GM21786 (cell line): ENCODE measurements around the gene PNPLA2.

Experiments used
- ATAC-seq: cut with Tn5 transposase; IDR thresholded peaks from one replicate; pipeline ENCODE4 v1.9.1; 2021; ENCODE audit not compliant: unreplicated experiment

The PNPLA2 gene

DNA sequence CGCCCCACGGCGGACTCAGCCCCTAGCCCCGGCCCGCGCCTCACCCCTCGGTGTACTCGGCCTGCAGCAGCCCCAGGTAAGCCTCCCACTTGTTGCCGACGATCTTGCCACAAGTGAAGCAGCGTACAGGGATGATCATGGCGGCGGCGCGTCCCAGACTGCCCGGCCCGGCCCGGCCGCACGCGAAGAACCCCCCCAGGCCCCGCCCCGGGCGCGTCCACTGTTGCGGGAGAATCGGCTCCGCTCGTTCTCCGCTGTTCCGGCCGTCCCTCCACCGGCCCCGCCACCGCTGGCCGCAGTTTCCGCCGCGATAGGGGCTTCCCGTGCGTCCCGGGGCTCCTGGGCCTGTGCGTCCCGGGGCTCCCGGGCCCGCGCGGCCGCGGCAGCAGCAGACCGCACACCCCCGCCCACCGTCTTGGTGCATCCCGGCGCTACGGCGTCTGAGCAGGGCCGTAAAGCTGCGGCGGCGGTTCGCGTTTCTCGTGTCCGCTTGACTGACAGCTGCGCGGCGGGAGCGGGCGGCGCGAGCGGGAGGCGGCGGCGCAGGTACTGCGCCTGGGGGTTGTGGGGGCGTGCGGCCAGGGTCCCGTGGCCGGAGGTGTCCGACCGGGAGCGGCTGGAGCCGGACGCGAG, 23.8 kb downstream of the PNPLA2 start, which contains the start of the genes POLR2L and TSPAN4:
TSS of gene POLR2L (minus strand) at position 160 of the 633 bp plus-strand sequence. CDS start at position 139, 21 bp downstream.
TSS of gene TSPAN4 (plus strand) at position 483 of the 633 bp plus-strand sequence. CDS start 7,453 bp downstream, outside the sequence.
- peak; percentile 60 for ATAC-seq

DNA sequence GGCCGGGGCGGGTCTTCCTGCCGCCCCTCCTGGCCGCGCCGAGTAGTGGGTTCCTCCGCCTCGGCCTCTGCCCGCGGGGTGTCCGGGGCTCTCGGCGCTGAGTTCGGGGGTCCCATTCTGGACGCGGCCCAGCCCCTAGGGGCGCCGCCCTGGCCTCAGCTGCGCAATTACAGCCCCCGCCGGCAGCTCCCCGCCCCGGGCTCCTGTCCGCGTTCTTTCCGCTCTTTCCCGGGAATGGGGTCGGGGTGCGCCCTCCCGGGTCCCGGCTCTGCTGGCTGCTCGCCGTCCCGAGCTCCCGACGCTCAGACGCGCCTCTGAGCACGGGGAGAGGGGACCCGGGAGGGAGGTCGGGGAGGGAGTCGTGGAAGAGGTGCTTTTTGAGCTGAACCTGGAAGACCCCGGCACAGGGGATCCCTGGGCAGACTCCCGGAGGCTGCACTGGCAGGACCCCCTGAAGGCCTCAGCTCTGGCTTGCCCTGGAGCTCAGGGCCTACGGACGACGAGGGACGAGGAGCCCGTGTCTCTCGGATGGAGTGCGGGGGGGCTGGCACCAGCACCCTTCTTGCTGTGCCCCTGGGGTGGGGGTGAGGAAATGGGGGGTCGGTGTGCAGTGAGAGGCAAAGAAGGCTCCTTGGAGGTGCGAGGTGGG, 24.5 kb downstream of the PNPLA2 start:
- ATAC-seq, result peak; percentile 2

DNA sequence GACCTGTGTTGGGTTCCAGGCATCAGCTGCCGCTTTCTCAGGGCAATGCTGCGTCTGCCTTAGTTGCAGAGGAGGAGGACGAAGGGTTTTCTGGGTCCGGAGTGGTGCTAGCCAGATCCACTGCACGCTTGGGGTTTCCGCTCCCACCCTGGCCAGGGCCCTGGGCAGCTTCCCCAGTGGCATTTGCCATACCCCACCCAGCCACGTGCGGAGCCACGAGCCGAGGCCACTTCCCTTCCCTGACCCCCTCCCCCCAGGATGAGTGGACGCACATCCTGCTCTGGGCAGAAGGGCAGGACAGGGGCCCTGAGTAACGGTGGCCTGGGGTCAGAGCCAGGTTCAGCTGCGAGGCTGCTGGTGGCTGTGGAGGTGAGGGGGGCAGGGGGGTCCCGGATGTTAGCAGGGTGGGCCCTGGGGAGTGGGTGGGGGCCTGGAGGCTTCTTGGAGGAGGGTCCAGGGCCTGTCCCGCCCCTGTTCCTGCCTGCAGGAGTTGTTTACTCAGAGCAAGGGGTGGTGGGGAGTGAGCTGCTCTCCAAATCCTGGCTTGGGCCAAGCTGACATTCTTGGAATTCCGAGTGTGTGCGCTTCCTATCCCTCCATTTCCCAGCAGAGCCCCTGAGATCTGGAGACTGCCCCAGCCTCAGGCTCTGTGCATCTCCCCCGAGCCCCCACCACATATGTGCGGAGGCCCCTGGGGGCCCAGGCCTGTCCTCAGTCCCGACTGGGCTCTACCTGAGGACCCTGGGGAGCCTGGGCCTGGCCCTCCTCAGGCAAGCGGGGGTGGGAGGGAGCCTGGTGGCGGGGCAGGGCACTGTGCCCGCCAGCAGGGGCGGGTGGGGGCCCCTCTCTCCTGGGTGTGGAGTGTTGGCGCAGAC, 25.3 kb downstream of the PNPLA2 start:
- ATAC-seq, result no peak

DNA sequence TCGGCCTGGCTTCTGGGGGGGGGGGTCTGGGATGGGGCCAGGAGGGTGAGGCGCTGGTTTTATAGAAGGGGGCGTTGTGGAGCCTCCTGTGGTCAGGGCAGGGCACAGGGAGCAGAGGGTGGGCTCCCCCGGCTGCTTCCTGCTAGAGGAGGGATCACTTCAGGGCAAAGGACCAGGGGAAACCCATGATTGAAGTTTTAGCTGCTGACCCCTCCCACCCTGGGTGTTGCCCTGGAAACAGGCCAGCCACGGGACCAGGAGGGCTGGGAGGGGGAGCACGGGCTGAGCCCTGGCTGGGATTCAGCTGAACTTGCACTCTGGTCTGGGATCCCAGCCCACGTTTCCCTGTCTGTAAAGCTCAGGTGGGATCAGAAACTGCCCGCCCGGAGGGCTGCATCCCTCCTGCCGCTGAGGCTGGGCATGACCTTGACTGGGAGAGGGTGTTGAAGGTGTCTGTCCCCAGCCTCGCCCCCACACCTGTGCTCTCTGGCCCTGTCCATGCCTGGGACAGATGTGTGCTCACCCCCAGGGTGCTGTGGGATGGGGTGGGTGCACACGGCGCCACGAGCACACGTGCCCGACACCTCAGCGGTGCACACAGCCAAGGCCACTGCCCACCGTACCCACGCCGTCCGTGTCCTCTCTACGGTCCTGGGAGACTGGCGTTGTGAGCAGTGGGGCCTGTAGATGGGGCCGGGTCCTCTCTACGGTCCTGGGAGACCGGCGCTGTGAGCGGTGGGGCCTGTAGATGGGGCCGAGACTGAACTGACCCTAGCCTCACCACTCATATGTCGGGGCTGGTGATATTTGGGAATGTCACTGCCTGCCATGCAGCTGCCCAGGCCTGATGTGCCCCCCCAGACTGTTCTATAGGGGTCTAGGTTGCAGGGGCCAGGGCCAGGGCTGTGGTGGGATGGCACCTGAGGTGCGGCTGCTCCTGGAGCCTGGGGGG, 26.3 kb downstream of the PNPLA2 start:
- no peak for ATAC-seq

DNA sequence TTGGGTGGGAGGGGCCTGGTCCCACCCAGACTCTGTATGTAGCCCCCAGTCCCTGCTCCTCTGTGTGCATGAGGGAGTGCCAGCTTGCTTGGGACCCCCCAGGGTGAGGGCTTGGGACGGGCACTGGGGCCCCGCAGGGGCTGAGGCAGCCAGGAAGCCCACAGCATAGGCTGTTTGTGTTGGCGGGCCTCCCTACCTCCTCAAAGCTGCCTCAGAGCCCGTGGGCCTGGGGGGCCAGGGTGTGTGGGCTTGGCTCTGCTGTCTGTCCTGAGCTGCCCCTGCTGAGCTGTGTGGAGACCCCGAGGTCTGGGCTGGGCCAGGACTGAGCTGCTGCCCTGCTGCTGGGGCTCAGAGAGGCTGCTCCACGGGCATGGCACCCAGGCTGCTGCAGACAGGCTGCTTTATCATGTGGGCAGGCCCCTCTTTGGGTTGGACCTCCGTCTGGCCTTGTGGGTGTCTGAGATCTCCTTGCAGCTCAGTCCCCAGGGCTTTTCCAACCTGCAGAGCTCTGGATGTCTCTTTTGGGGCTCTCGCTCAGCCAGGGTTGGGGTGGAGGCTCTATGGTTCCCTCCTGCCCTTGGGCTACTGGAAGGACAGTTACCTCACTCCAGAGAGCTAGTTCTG, 27.3 kb downstream of the PNPLA2 start:
- ATAC-seq, result no peak

DNA sequence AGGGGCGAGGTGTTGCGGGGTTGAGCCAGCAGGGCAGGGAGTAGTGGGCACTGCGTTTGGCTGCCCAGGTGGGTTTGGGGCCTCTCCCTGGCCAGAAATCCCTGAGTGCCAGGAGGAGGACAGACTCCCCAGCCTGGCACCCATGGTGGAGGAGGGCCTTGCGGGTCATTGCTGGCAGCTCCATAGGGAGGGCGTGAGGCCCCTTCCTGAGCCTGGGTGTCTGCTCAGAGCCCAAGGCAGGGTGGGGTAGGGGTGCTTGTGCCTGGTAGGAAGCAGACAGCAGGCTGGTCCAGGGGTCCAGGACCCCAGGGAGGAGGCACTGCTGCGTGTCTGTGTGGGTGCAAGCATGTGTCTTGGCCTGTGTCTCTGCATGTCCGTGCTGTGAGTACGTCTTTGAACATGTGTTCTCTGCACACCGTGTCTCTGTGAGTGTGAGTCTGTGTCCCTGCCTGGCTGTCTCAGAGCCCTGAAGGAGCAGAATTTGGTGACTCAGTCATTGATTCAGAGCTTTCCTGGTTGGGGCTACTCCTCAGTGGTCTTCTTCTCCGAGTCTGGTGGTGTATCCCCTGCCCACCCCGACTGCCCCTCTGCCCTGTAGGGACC, 27.9 kb downstream of the PNPLA2 start:
- ATAC-seq, result no peak

DNA sequence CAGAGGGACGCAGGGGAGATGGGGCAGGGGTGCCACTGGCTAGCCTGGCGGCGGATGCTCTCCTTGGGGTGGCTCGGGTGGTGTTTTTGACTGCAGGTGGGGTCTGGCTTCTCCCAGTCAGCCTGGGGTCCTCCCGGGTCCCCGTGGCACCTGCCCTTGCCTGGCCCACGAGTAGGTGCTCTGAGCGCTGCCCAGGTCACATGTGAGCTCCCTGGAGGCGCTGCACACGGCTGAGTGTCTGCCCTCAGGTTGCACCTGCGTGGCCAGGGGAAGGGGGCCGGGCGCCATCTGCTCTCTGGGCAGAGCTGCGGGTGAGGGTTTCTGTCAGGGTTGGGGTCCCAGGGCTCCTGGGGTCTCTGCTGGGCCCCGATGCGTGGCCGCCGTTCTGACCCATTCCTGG, 29.2 kb downstream of the PNPLA2 start:
- ATAC-seq, result no peak

DNA sequence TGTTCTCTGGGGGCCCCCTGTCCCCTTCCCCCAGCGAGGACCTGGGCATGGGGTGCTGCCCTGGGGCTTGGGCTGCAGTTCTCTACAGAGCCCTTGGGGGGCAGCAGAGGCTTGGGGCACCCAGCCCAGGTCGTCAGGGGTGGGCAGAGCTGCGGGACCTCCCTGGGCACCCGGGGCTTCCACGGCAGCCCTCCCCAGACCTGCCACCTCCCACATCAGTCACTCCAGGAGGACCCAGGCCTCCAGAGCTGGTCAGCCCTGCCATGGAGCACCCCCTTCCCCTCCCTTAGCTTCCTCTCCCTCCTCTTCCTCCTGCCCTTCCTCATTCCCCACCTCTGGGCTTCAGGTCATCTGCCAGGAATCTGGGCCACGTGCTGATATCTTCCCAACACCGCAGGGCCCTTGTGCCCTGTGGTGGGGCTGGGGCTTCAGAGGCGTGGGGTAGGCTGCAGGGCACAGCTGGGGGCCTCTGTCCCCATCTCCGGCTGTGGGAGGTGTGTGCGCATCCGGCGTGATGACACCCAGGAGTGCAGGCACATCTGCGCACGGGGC, 29.7 kb downstream of the PNPLA2 start:
- ATAC-seq, result no peak

DNA sequence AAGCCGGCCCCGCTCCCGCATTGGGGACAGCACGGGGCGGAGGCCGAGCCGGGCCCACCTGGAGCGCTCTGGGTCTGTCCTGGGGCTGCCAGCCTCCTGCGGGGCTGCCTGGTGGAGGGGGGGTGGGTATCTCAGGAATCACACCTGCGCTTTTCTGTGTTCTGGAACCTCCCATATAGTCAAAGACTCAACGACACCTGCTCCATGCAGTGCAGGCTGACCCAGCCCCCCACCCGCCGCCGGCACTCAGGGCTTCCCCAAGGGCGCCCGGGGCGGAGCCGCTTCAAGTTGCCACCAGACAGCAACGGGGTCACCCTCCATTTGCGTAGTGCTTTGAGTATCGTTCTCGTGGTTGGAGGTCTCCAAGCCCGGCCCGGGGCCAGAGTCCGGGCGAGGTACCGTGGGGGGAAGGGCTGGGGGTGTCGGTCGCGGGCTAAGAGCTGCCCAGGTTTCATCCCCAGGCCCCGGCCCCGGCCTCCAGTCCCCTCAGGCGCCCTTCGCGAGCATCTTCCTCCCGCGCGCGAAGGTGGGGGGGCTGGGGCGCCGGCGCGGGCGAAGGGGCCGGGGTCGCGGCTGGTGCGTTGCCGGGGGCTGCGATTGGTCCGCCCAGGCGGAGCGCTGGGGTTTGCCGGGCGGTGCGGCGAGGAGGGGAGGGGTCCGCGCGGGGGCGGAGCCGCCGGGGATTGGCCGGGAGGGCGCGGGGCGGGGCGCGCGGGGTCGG, 30.6 kb downstream of the PNPLA2 start:
- no peak for ATAC-seq

DNA sequence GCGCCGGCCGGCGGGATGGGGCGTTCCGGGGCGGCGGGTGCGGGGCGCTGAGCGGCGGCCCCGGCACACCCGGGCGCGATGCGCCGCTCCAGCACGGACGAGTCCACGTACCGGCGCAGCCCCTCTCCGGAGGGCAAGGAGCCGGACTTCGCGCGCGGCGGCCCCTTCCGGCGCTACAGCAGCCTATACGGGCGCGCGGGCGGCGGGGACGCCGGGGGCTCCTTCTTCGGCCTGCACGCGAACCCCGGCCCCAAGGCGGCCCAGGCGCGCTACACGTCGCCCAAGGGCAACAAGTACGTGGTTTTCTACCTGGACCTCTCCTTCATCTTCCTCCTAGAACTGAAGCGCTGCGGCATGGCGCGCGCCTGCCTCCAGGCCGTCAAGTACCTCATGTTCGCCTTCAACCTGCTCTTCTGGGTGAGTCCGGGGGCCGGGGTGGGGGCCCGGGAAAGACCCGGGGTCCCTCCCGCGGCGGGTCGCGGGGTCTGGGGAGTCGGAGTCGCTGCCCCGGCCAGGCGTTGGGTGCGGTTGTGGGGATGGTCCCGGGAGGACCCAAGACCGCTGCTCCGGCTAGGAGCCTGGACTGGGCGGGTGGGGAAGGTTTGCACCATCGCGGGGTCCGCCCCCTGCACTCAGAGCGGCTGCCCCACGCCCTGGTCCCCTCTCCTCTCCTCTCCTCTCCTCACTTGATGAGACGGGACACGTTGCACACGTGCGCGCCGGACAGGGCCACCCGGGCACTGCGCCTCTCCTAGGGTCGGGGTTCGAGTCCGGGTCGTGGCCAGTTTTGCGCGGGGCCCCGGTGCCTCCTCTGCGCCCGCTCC, 31.4 kb downstream of the PNPLA2 start:
- no peak for ATAC-seq

DNA sequence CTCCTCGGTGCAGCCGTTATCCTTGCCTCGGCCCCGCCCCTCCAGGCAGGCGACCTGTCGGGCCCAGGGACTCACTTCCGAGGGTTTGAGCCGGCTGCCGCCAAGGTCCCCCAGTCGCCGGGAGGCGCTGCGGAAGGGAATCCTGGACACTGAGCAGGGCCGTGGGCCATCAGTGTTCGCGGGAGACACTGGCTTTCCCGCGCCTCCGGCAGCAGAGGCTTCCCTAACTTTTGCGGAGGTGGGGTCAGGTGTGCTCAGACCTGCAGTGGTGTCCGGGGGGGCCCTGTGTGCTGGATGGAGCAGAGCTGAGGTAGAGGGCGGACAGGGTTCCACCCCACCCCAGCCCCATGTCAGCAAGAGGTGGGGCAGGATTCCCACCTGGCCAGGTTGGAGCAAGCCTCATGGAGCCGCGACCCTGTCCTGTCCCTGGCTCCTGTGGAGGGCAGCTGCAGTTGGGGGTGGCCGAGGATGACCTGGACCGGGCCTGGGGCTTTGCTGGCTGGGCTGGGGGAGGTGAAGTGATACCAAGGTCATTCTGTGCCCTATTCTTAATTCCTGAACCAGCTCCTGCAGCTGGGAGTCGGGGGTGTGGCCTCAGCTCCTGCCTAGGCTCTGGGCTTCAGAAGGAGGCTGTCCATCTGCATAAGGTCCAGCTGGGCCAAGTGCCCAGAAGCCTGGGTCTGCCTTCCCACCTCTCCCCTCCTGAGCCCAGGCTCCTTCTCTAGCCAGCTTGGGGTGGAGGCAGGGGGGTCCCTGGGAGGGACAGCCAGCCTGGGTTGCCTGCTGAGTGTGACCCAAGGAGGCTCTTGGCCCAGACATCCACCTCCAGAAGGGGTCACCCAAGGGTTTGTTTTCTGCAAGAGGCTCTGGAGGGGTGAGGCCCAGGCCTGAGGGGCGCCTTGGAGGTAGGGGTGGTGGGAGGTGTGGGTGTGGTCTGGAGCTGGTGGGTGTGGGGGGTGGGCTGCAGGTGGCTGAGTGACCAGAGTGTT, 32.4 kb downstream of the PNPLA2 start:
- no peak for ATAC-seq

DNA sequence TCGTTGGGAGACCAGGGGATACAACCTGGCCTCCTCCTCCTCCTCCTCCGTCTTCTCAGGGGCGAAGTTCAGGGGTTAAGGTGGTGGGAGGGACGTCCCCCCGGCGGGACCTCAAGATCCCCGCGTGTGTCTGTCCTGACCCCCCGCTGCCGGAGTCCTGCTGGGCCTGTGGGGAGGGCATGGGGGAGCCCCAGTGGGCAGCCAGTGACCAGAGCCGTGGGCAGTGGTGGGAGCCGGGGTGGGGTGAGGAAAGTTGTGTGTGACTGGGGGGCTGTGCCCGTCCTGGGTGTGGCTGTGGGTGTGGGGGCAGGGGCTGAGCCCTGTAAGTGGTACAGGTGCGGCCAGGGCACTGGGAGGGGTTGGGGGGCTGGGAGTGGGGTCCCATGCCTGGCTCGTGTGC, 34.0 kb downstream of the PNPLA2 start:
- ATAC-seq, result no peak

DNA sequence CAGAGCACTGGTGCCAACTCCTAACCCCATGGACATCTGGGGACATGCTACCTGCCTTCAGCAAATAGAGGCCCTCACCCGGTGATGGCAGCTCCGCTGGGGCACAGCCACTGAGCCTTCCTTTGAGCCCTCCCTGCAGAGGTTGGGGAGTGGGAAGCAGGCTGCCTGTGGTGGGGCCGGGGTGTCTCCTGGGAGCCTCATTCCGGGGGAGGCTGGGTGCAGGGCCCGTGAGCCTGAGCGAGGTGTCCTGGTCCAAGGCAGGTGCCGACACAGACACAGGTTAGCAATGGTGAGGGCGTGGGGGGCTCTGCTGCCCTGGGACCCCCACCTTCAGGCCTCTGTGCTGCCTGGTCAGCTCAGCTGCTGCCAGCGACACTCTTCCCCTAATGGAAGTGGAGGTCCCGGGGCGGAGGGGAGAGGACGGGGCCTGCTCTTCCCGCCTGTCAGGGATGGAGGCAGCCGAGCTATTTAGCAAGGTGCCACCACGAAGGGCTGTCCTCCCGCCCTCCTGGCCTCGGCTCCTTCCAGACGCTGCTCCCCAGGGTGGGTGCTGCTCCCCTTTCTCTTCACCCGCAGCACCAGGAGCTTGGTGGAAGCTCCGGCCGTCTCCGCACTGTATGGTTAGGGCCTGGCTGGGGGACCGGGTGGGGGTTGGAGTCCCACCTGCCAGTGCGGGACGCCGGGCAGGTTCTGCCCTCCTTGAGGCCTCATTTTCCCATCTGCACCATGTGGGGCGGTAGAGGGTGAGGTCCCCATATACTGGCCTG, 35.2 kb downstream of the PNPLA2 start:
- no peak for ATAC-seq

DNA sequence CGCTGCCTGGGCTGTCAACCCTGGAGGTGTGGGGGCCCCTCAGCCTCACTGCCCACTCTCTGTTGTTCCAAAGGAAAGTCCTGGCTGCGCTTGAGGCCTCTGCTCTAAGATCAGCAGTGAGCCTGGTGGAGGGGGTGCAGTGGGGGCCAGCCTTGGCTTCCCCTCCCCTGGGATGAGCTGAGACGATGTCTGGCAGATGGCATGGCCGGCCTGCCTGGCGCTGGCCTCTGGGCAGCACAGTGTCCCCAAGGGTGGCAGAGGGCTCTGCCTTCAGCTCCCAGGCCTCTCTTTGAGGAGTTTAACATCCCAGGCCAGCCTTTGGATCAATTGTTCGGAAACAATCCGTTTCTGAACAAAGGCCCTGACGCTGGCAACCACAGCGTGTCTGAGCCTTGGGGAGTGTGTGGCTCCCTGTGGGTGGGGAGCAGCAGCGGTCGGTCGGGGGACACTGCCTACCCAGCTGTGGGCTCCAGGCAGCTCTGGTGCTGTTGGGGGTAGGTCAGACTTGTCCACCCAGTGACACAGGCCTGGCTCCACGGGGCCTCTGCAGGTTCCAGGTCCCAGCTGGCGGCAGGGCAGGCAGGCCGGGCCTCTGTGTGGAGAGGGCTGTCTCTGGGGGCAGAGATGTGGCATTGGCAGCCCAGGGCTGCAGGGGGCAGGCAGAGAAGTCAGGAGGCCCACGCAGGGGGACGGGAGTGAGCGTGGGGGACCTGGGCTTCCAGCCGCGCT, 36.1 kb downstream of the PNPLA2 start:
- no peak for ATAC-seq

DNA sequence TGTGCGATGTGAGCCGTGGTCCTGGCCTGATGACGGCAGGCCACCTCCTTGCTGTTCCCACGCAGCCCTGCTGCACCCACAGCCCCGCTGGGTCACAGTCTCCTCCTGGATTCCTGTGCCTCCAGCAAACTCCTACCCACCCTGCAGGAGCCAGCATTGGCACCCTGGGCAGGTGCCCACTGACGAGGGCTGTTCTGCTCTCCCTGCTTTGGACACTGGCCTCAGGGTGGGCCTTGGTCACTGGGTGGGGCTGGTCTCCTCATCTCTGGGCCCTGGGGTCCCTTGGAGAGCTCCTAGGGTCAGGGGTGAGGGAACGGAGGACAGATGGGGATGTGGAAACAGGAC, 36.6 kb downstream of the PNPLA2 start:
- ATAC-seq, result no peak
